HG02610 (cell line): ENCODE measurements around the gene PLA2G6.

ENCODE experiments used
- ATAC-seq: cut with Tn5 transposase; IDR thresholded peaks from one replicate; pipeline ENCODE4 v1.9.1; 2021; ENCODE audit warnings: mild to moderate bottlenecking, moderate library complexity; ENCODE audit not compliant: unreplicated experiment

Gene PLA2G6

GRCh38 chr22:38112381-38112780 lies 69.2 kb downstream of the PLA2G6 start:
- ATAC-seq, result no peak

- no peak for ATAC-seq
Observed at GRCh38 chr22:38111925-38112355, 69.7 kb downstream of the PLA2G6 start.

- no peak for ATAC-seq
Observed at GRCh38 chr22:38110863-38111852, 70.5 kb downstream of the PLA2G6 start.

- no peak for ATAC-seq
Observed at GRCh38 chr22:38110008-38110862, 71.4 kb downstream of the PLA2G6 start, which contains the start of gene BAIAP2L2. TSS of gene BAIAP2L2 (minus strand) at chr22:38110684. CDS start at chr22:38110525, 159 bp downstream.

GRCh38 chr22:38109371-38110001 lies 72.1 kb downstream of the PLA2G6 start:
- no peak for ATAC-seq

- ATAC-seq, result no peak
Observed at GRCh38 chr22:38108561-38109319, 72.9 kb downstream of the PLA2G6 start.

- ATAC-seq, result no peak
Observed at GRCh38 chr22:38107692-38108515, 73.7 kb downstream of the PLA2G6 start.

GRCh38 chr22:38106814-38107578 lies 74.6 kb downstream of the PLA2G6 start:
- no peak for ATAC-seq

- ATAC-seq, result no peak
Observed at GRCh38 chr22:38104084-38104483, 77.5 kb downstream of the PLA2G6 start.

GRCh38 chr22:38103641-38104040 lies 78.0 kb downstream of the PLA2G6 start:
- no peak for ATAC-seq

- ATAC-seq, result no peak
Observed at GRCh38 chr22:38098410-38099249, 83.0 kb downstream of the PLA2G6 start.

GRCh38 chr22:38097557-38098409 lies 83.8 kb downstream of the PLA2G6 start:
- ATAC-seq, result no peak

- ATAC-seq, result no peak
Observed at GRCh38 chr22:38097058-38097457, 84.6 kb downstream of the PLA2G6 start.

GRCh38 chr22:38089474-38089851 lies 92.2 kb downstream of the PLA2G6 start:
- no peak for ATAC-seq

GRCh38 chr22:38088629-38089473 lies 92.8 kb downstream of the PLA2G6 start:
- no peak for ATAC-seq

GRCh38 chr22:38087855-38088254 lies 93.8 kb downstream of the PLA2G6 start:
- ATAC-seq, result no peak
